Activated CD4-positive, alpha-beta T cell treated with anti-CD3 and anti-CD28 coated beads for 24 hours (primary cell): ENCODE measurements around the gene CCDC61.

Source experiments
- DNase-seq, 2 donors: peaks; one replicate each; pipeline ENCODE4 v3.0.0-alpha.2; 2020; ENCODE audit warnings: low read depth in 2 of 2

CCDC61 gene

DNA sequence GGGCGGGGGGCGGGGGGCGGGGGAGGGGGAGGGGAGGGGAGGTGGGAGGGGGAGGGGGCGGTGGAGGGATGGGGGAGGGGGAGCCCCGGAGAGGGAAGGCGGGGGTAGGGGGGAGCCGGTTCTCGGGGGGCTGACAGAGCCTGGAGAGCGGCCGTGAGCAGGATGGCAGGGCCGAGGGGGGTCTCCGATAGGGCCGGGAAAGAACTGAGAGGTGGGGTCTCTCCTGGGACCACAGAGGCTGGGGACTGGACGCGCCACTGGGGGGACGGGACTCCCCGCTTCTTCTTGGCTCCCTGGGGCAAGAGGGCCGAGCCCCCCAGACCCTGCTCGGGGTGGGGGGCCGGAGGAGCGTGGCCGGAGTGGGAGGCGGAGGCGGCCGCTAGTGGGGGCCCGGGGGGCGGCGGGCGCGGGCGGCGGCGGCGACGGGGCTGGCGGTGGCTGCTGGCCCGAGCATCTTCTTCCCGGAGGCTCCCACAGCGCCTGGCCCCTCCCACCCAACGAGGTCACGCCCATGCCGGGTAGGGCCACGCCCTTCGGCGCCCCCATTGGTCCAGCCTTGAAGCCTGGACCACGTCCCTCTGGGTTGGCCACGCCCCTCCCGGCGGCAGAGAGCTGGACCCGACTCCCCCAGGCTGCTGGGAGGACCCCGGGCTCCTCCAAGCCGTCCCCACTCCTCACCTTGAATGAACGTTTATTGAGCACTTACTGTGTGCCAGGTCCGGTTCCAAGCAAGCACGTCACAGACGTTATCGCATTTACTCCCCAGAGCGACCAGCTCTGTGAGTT is 21.5 kb upstream of the CCDC61 start, which contains the start of gene NOVA2:
TSS of gene NOVA2 (minus strand) at position 313 of the 786 bp plus-strand sequence. CDS start 514 bp downstream, outside the sequence.
- DNase-seq: peak in 1 of 2 donors; percentile 31

DNA sequence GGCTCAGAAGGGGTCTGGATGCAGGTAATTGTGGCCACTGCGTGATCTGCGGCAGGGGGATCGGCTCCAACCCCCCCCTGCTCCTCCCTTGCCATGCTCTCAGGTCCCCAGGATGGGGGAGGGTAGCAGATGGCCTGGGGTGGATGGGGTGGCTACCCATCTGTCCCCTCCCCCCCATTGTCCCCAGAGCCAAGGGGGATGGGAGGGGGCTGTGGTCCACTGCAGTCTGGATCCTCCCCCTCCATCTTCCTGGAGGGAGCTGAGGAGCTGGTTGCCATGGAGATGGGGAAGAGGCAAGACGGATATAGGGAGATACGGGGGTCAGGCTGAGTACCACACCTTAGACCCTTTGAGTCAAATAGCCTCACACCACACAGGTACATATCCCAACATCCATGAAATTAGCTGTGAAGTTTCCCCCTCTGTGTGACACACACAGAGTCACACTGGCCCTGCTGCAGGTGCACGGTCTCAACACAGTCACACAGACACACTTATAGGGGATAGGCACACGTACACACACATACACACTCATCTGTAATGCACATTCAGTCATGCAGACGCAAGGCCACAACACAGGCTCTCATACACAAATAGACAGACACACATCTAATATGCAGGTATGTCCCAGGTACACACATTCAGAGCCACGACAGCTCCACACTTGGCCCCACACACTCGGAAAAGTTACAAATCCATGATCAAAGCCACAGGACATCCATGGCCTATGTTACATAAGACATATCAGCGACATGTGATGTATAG is 19.8 kb upstream of the CCDC61 start:
- DNase-seq: no peak

DNA sequence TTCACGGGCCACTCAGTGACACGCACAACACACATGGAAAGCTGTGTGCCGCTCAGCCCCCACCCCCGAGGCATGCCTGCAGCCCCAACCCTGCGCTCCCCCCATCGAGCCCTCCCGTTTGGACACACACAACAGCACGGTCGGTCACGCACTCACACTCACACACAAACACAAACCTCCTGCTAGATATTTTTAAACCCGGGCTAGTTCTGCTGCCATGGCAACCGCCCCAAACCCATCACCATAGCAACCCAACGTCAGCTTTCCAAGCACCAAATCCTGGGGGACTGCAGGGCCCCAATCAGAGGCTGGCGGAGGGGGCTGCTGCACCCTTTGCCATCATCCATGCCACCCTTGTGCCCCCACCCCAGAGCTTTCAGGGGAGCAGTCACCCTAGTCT is 19.1 kb upstream of the CCDC61 start:
- no peak for DNase-seq

DNA sequence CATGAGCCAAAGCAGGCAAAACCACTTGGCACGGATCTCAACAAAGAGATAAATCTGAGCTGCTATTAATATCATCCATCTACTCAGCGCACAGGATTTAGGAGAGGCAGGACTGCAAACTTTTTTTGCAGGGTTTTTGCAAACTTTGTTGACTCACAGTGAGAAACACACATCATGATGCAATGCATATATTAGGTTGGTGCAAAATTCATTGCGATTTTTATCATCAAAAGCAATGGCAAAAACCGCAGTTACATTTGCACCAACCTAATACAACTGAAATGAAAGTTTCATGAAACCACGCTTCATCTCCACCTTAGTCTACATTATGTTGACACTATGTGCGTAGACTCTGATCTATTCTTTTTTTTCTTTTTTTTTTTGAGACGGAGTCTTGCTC is 17.1 kb upstream of the CCDC61 start:
- DNase-seq: no peak

DNA sequence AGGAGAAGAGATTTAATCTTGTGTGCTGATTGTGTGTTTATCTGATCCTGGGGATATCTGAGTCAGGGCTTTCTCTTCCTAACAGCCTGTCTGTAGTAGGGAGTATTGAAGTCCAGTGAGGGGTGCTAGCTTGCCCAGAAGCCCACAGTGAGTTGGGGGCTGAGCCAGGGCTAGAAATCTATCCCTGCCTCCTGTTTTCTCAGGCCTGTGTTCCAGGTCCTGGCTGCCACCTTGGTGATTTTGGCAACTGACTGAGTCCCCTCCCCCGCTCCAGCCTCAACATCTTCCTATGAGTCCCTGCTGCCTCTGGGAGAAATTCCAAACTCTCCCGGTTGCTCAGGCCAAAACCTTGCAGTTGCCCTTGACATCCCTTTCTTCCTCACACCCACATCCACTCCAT is 13.9 kb upstream of the CCDC61 start:
- no peak for DNase-seq

DNA sequence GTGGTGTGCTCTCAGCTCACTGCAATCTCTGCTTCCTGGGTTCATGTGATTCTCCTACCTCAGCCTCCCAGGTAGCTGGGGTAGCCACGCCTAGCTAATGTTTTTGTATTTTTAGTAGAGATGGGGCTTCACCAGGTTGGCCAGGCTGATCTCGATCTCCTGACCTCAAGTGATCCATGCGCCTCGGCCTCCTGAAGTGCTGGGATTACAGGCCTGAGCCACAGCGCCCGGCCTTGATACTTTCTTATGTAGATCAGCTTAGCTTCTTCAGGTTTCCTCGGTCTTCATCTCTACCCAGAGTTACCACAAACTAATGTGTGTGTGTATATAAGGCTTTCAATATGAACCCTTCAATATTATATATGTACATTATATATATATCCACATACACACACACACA is 9.9 kb upstream of the CCDC61 start:
- DNase-seq: no peak

DNA sequence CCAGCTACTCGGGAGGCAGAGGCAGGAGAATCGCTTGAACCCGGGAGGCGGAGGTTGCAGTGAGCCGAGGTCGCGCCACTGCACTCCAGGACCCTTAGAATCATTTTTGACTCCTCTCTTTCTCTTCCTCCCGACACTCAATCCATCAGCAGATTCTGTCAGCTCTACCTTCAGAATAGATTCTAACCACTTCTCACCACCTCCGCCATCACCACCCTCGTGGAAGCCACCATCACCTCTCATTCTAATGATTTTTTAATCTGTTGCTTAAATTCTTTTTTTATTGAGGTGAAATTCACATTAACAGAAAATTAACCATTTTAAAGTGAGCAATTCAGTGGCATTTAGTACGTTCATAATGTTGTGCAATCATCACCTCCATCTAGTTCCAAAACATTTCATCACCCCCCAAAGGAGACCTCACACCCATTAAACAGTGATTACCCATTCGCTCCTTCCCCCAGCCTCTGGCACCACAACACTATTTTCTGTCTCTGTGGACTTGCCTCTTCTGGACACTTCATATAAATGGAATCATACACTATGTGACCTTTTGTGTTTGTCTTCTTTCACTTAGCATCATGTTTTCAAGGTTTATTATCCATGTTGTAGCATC is 5.0 kb upstream of the CCDC61 start:
- no peak for DNase-seq

DNA sequence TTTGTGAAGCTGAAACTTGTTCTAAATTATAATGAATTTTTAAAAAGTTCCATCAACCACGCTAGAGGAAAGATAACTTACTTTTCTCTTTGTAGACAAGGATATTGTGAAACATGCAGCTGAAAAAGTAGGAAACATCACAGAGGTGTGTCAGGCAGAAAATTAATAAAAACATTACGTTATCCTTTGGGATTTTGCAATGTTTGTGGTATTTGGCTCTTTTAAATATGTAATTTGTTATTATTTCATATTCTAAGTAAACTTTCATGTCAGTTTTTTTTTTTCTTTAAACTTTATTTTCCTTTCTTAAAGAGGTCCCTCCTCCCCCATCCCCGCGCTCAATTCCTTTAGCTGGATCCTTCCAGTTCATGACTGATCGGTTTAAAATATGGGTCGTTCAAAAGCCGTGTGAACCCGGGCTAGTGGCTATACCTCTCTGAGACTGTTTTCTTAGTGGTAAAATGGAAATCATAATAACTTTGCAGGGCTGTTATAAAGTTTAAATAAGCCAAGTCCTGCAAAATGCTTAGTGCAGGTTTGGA is 740 bp upstream of the CCDC61 start:
- DNase-seq: no peak

DNA sequence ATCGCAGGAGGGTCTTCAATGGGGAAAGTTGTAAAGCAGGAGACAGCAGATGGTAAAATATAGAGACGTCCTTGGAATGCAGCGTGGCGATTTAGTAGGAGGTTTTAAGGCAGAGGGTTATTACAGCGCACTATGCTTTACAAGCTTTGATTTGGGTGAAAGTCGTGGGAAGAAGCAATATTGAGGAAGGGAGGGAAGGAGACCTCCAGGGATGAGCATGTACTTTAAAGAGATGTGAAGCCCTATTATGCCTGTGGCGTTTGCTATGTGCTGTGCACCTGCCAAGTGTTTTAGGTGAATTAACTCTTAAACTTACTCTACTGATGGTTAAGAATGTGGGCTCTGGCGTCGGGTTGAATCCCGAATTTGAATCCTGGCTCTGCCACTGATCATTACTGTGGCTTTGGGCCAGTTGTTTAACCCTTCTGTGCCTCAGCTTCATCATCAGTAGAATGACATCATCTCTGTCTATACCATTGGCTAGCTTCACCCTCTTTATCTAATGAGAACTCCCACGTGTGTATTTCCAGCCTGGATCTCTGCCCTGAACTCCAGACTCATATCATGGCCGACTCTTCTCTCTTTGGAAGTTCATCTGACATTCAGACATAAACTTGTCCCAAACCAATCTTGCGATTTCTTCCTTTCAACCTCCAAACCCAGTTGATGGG is 583 bp downstream of the CCDC61 start:
- DNase-seq: no peak

DNA sequence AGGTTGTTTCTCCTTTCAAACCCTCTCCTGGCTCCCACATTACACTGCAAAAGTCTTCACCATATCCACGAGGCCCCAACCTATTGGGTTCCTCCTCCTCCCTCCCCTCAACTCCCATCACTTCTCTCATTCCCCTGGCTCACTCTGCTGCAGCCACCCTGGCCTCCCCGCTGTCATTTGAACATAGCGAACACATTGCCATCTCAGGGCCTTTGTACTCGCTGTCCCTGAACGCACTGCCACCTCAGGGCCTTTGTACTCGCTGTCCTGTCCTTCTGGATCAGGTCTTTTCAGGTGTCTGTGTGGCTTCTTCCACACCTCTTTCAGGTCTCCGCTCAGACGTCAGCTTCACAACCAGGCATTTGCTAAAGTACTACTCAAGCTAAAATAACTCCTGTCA is 1.7 kb downstream of the CCDC61 start:
- DNase-seq: no peak

DNA sequence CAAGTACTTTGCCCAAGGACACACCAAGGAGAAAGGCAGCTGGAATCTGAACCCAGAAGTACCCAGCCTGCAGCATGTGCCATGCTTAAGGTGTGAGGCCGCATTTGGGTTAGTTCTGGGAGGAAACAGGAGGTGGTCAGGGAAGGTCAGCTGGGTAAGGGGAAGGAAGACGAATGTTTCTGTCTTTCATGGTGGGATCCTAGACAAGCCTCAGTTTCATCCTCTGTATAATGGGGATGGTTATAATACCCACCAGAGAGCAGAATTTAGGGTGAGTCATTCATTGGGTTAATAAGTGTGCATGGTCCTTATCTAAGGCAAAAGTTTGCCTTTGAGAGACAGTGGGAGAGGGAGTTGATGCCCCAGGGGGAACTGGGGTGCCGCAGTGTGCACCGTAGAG is 3.6 kb downstream of the CCDC61 start:
- DNase-seq: no peak

DNA sequence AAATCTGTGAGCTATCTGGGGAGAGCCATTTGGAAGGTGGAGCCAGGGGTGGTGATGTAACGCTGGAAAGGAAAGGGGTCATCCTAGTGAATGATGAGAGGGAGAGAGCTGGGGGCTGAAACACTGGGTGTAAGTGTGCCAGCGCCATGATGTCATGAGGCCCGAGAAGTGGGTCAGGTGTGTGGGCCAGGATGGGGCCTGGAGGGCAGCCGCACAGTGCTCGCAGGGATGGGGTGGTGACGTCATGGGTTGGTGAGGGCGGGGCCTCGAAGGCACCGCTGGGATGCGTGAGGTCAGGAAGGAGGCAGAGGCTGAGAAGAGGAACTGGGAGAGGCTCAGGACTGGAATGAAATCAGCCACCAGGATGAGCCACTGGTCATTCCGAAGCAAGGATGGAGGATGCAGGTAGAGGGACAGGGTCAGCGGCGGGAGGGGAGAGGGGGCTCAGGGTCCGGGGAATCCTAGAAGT is 4.4 kb downstream of the CCDC61 start:
- DNase-seq: no peak

DNA sequence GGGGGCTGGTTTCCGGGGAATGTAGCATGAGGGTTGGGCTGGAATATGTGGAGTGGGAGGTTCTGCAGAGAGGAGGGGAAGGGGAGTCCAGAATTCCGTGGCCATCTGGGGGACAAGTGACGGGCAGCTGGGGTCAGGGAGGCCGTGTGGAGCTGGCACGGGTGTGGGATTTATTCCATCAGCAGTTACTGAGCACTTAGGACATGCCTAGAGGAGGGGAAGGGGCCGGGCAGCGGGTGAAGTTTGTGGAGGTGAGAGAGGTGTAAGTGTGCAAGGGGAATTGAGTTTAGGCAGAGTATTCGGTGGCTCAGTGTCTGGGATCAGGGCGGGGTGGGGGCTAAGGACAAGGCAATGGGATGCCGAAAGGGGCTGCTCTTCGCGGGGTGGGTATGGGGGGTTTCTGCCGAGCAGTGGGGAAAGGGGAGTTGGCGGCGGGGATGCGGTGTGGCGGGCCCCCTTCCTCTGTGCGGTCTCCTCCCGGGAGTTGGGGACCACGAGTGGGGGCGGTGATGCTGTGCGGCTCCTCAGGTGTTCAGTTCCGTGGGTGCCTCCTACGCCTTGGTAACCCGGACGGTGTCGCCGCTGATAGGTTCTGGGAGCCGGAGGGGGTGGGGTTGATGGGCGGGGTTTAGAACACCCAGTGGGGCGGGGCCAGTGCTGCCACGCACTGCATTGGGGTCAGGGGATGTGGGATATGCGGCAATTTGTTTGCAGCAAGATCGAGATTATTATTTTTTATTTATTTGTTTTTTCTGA is 5.4 kb downstream of the CCDC61 start:
- DNase-seq: peak in 1 of 2 donors; percentile 49

DNA sequence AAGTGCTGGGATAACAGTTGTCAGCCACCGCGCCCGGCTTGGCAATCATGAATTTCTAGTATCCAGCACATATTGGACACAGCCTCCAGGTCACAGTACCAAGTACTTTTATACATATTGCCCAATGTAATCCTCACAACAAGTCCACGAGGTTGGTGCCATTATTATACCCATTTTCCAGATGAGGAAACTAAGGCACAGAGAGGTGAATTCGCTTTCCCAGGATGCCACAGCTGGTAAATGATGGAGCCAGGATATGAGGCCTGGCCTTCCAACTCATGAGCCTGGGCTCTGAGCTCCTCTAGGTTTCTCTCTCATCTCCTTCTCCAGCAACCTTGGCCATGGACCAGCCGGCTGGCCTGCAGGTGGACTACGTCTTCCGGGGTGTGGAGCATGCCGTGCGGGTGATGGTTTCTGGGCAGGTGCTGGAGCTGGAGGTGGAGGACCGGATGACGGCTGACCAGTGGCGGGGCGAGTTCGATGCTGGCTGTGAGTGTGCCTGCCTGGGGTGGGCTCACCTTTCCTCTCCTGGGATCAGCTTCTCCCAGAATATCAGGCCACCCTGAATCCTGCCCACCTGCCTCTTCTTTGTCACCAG is 7.5 kb downstream of the CCDC61 start:
- no peak for DNase-seq

DNA sequence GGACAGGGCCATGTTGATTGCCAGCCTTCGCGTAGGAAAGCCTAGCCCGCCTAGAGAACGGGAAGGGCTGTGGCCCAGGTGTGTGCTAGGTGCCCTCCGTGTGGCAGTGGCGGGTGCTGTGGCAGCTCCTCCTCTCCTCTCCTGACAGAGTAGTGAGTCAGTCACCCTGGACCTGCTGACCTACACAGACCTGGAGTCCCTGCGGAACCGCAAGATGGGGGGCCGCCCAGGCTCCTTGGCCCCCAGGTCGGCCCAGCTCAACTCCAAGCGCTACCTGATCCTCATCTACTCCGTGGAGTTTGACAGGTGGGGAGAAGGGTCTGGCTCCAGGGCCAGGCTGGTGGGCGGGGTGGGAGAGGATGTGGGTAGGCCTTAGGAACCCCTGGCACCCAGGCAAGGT is 11.1 kb downstream of the CCDC61 start:
- no peak for DNase-seq

DNA sequence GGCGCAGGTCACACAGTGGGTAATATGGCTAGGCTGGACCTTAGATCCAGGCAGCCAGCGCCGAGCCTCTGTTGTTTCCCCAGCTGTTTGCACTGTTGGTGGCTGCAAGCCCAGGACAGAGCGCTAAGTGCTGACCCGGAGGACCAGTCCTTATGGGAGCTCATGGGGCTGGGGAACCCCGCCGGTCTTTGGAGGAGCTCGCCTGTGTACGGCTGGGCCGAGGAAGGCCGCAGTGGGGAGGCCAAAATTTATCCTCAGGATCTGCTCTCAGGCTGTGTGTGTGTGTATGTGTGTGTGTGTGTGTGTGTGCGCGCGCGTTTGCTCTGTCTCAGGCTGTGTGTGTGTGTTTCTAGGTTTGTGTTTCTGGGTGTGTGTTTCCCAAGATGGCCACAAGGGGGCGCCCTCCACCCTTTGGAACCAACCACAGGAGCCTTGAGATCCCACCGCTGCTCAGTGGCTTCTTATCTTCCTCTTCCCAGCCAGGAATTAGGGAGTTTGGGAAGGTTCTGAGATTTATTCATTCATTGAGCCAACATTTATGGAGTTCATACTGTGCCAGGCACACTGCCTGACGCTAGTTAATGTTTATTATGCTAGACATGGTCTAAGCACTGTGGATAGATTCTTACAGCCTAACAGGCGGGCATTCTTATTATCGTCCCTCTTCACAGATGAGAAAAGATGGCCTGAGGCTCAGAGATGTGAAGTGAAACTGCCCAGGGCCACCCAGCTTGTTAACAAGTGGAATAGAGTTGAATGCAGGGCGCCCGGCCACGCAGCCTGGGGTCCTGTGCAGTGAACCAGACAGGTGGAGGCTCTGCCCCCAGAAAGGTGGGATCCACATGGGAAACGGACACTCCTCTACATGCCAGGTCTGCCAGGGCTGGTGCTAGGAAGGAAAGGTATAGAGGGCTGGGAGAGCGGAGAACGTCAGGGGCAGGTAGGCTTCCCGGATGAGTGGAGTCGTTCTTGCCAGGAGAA is 14.6 kb downstream of the CCDC61 start:
- DNase-seq: peak; percentile 55 to 61

DNA sequence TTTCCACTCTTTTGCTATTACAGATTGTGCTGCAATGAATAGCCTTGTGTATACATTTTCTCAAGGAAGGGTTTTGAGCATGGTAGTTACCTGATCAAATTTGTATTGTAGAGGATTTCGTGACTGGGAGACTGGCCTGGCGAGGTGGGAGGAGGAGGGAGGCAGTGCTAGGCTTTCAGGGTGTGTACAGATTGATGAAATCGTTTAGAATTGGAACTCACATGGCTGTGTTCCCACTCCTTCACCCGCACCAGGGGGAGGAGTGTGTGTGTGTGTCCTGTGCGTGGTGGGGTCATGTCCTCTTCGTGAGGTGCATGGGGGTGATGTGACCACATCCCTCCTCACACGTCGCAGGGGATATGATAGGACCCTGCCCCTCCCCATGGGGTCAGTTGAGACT is 19.3 kb downstream of the CCDC61 start:
- DNase-seq: no peak

DNA sequence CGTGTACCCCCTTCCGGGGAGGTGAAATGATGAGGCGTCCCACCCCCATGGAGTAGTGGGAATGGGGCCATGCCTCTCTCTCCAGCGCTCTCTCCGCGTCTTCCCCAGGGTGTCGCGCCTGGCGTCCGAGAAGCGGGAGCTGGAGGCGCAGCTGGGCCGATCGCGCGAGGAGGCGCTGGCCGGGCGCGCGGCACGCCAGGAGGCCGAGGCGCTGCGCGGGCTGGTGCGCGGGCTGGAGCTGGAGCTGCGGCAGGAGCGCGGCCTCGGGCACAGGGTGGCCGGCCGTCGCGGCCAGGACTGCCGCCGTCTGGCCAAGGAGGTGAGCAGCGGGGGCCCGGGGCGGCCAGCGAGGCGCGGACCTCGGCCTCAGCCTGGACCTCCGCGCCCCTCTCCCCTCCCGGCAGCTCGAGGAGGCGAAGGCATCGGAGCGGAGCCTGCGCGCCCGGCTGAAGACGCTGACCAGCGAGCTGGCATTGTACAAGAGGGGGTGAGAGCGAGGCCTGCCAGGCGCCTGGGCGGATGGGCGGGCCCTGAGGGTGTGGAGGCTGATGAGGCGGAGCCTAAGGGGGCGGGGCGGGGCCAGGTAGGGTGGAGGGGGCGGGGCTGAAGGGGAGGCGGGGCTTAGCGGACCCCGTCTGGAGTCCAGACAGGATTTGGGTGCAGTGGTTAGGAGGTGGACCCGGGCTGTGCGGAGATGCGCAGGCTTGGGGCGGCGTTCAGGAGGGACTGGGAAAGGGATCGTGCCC is 19.8 kb downstream of the CCDC61 start:
- DNase-seq: peak; percentile 54 to 64
